SK-N-SH (cell line): Measurements from ENCODE around the gene GATA3. TPM values are rescaled to one million over a fixed set of nuclear protein-coding genes. Genes with fewer than 3 reads are reported as not detected.

ENCODE experiments used
- CTCF ChIA-PET: fragments of 300-600, 350-600 bp; formaldehyde crosslinking; extraction: SDS; loops from one replicate; lab custom pipeline; 2021; lab: Yijun Ruan, JAX
- POLR2A ChIA-PET: fragments of 350-600 bp; sonication (Branson Sonifier 250); formaldehyde crosslinking; extraction: SDS; loops from one replicate; lab custom pipeline; 2020; ENCODE audit warnings: antibody characterized with exemption, inconsistent platforms; lab: Yijun Ruan, JAX
- DNase-seq: peaks from one replicate; pipeline ENCODE4 v3.0.0; 2012
- H2AFZ ChIP-seq: fragments of 200-600 bp; sonication (generic); 2 replicates; pipeline ENCODE4 v1.8.1; 2016; ENCODE audit warnings: antibody characterized with exemption, mild to moderate bottlenecking, low read depth
- H3F3A ChIP-seq: fragments of 200-600 bp; sonication (generic); replicated peaks from 2 replicates; pipeline ENCODE3; 2016; ENCODE audit warnings: antibody characterized with exemption, mild to moderate bottlenecking; ENCODE audit not compliant: insufficient read depth
- H3K27ac ChIP-seq, 2 experiments: fragments of 200-500 bp in 1 of 2; fragments of 200-600 bp in 1 of 2; sonication (Bioruptor generic) in 1 of 2; sonication (generic), shearing (Covaris generic) in 1 of 2; 2 replicates each; pipeline versions ENCODE4 v1.5.1 to v1.6.1; 2014 to 2016; ENCODE audit warnings: low read depth in 2 of 2, inconsistent platforms in 1 of 2, low read length in 1 of 2, mild to moderate bottlenecking in 1 of 2, mixed read lengths in 1 of 2
- H3K27me3 ChIP-seq: fragments of 200-600 bp; sonication (generic), shearing (Covaris generic); 2 replicates; pipeline ENCODE4 v1.6.1; 2016; ENCODE audit warnings: mixed run types; ENCODE audit not compliant: insufficient read depth
- H3K36me3 ChIP-seq, 2 experiments: fragments of 200-500 bp in 1 of 2; fragments of 200-600 bp in 1 of 2; sonication (Bioruptor generic) in 1 of 2; sonication (generic) in 1 of 2; replicated peaks in 1 of 2; 2 replicates each; pipeline versions ENCODE3 to v1.5.1; 2014 to 2016; ENCODE audit warnings: low read length in 1 of 2, mild to moderate bottlenecking in 1 of 2; ENCODE audit not compliant: insufficient read depth in 2 of 2, control insufficient read depth in 1 of 2
- H3K4me1 ChIP-seq, 2 experiments: fragments of 200-500 bp in 1 of 2; fragments of 200-600 bp in 1 of 2; sonication (Bioruptor generic) in 1 of 2; sonication (generic), shearing (Covaris generic) in 1 of 2; 2 replicates each; pipeline versions ENCODE4 v1.5.1 to v1.6.1; 2014 to 2016; ENCODE audit warnings: low read depth in 1 of 2, low read length in 1 of 2, mixed run types in 1 of 2; ENCODE audit not compliant: insufficient read depth in 2 of 2, control insufficient read depth in 1 of 2
- H3K4me2 ChIP-seq: fragments of 200-600 bp; sonication (generic), shearing (Covaris generic); 2 replicates; pipeline ENCODE4 v1.6.1; 2017; ENCODE audit warnings: mixed run types
- H3K4me3 ChIP-seq, 2 experiments: fragments of 200-500 bp in 1 of 2; fragments of 200-600 bp in 1 of 2; sonication (Bioruptor generic) in 1 of 2; sonication (generic), shearing (Covaris generic) in 1 of 2; 2 replicates each; pipeline versions ENCODE4 v1.5.1 to v1.8.1; 2014 to 2016; ENCODE audit warnings: low read depth in 2 of 2, inconsistent platforms in 1 of 2, low read length in 1 of 2, mild to moderate bottlenecking in 1 of 2, mixed read lengths in 1 of 2, moderate library complexity in 1 of 2
- H3K79me2 ChIP-seq: fragments of 200-600 bp; sonication (generic); 2 replicates; pipeline ENCODE4 v1.8.1; 2017; ENCODE audit warnings: mild to moderate bottlenecking; ENCODE audit not compliant: insufficient read depth
- H3K9ac ChIP-seq: fragments of 200-600 bp; sonication (generic); 2 replicates; pipeline ENCODE4 v1.6.1; 2017; ENCODE audit warnings: mixed run types
- H3K9me2 ChIP-seq: fragments of 200-600 bp; sonication (generic); 2 replicates; pipeline ENCODE4 v1.6.1; 2017; ENCODE audit warnings: mixed run types
- H3K9me3 ChIP-seq: fragments of 200-600 bp; sonication (generic); 2 replicates; pipeline ENCODE4 v1.6.1; 2017; ENCODE audit warnings: mixed run types, mild to moderate bottlenecking, moderate library complexity
- H4K20me1 ChIP-seq: fragments of 200-600 bp; sonication (generic); 2 replicates; pipeline ENCODE4 v1.6.1; 2017; ENCODE audit warnings: mild to moderate bottlenecking, mixed run types; ENCODE audit not compliant: insufficient read depth
- ELF1 ChIP-seq: IDR thresholded peaks from 2 replicates; pipeline ENCODE4 v1.4.0; 2012
- EZH2phosphoT487 ChIP-seq: fragments of 200-600 bp; sonication (generic); IDR thresholded peaks from 2 replicates; pipeline ENCODE4 v1.6.1; 2017; ENCODE audit warnings: low read depth, mixed run types, mild to moderate bottlenecking, antibody characterized with exemption, moderate library complexity, borderline replicate concordance
- GATA2 ChIP-seq: sonication (generic); formaldehyde crosslinking; IDR thresholded peaks from 2 replicates; pipeline ENCODE4 v1.5.0; 2020; ENCODE audit warnings: mild to moderate bottlenecking, missing genetic modification reagents
- MEF2A ChIP-seq: IDR thresholded peaks from 2 replicates; pipeline ENCODE4 v1.4.0; 2012; ENCODE audit warnings: low read depth, borderline replicate concordance
- MXI1 ChIP-seq: IDR thresholded peaks from 2 replicates; pipeline ENCODE4 v1.6.1; 2012; ENCODE audit warnings: mild to moderate bottlenecking, low read depth, low read length, improper control_type of control experiment
- POLR2AphosphoS5 ChIP-seq: IDR thresholded peaks from 2 replicates; pipeline ENCODE4 v1.6.1; 2012; ENCODE audit warnings: low read depth, low read length
- YY1 ChIP-seq: IDR thresholded peaks from 2 replicates; pipeline ENCODE4 v1.4.0; 2012; ENCODE audit warnings: low read depth, mild to moderate bottlenecking
- WGBS: methylation state at CpG from one replicate; pipeline ENCODE4 v1.1.6; 2017; ENCODE audit warnings: low lambda C conversion rate; 5-methylcytosine and 5-hydroxymethylcytosine counted together
- polyA plus RNA-seq, 3 experiments: library from polyadenylated mRNA; depleted of rRNA; stranded (reverse); fragments of >200 nt; gene quantifications; 2 replicates each; pipeline ENCODE4 v1.2.3, GENCODE V29; 2012
- TF ChIP-seq, protein P1 (sequence below): fragments of 150-350 bp; IDR thresholded peaks from 2 replicates; pipeline ENCODE4 v1.6.1; 2017; ENCODE audit warnings: antibody characterized with exemption, low read length, low read depth, borderline replicate concordance
- TF ChIP-seq, protein P2 (sequence below): IDR thresholded peaks from 2 replicates; pipeline ENCODE4 v1.4.0; 2012; ENCODE audit warnings: low read depth, borderline replicate concordance
- TF ChIP-seq, protein P3 (sequence below): IDR thresholded peaks from 2 replicates; pipeline ENCODE4 v1.6.1; 2012; ENCODE audit warnings: mild to moderate bottlenecking, low read depth, low read length, moderate library complexity

GATA3 gene
- polyA plus RNA-seq, 1 of the 3 experiments (the other 2 are of a cell fraction): 14.3 TPM

DNA sequence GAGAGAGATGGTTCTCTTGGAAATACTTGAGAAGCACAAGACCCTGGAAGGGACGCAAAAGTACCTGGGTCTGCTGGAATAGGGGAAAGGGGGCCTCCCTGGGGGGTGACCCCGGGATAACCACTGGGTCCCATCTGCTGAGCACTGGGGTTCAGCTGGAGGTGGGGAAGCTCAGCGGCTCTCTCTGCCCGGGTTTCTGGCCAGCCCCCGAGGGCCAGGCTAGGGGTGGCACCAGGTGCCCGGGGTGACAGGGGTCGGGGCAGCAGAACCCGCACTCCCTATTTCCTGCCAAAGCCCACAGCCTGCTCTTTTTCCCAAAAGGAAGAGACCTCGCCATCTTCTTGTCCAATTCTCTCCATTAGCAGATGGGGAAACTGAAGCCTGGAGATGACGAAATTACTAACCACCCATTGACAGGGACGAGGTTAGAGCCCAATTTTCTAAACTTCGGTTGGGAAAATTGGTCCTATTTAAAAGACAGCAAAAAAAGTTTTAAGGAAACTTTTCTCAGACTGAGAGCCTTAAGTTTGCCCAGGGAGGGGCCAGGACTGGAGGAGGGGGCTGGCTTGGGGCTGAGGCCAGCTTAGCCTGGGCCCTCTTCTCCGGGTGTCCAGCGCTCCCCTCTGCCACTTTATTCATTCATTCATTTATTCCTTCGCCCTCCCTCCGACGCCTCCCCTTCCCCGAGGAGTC, 17.8 kb upstream of the GATA3 start (continued):
- TF ChIP-seq, protein P1, sequence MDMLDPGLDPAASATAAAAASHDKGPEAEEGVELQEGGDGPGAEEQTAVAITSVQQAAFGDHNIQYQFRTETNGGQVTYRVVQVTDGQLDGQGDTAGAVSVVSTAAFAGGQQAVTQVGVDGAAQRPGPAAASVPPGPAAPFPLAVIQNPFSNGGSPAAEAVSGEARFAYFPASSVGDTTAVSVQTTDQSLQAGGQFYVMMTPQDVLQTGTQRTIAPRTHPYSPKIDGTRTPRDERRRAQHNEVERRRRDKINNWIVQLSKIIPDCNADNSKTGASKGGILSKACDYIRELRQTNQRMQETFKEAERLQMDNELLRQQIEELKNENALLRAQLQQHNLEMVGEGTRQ: no peak
- TF ChIP-seq, protein P2, sequence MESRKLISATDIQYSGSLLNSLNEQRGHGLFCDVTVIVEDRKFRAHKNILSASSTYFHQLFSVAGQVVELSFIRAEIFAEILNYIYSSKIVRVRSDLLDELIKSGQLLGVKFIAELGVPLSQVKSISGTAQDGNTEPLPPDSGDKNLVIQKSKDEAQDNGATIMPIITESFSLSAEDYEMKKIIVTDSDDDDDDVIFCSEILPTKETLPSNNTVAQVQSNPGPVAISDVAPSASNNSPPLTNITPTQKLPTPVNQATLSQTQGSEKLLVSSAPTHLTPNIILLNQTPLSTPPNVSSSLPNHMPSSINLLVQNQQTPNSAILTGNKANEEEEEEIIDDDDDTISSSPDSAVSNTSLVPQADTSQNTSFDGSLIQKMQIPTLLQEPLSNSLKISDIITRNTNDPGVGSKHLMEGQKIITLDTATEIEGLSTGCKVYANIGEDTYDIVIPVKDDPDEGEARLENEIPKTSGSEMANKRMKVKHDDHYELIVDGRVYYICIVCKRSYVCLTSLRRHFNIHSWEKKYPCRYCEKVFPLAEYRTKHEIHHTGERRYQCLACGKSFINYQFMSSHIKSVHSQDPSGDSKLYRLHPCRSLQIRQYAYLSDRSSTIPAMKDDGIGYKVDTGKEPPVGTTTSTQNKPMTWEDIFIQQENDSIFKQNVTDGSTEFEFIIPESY: no peak
- no peak for TF ChIP-seq MXI1

DNA sequence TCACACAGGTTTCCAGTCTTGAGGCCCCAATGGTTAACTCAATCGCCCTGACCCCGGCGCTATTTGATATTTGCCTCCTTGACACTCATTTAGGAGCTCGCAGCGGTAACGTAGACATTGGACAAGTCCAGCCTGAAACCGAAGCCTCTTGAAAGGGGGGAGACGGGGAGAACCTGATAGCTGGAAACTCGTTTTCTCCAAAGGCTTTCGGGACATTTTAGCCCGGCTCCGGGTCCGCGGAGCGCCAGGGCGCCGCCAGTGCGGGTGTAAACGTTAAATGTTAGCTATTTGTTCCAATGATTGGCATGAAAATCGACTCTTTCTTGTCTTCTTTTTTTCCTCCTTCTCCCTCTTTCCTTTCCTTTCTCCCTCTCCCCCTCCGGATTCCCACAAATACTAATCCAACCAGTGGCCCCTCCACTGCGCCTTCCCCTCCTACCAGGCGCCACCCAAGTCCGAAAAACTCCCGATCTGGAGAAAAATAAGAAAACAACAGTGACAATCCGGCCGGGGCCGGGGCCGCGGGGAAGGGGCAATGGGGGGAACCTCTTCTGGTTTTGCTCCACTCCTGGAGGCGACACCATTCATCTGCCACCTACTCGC, 17.2 kb upstream of the GATA3 start:
- no peak overlapping the region for H3K4me2 ChIP-seq
- H3F3A ChIP-seq: no peaks in the 10 kb centered on the region

More for the DNA sequence above, 17.2 kb upstream of the GATA3 start:
- Histone ChIP-seq H3K4me1 (no peaks in the 10 kb centered on the region; a peak in 1 of 4 replicates), H3K9me2 (no peaks in the 10 kb centered on the region), H2AFZ (no peak overlapping the region), H3K4me3 (no peak overlapping the region), H3K79me2 (no peaks in the 10 kb centered on the region), H3K9me3 (no peaks in the 10 kb centered on the region), H4K20me1 (no peaks in the 10 kb centered on the region), H3K27ac (no peak overlapping the region), H3K36me3 (no peaks in the 10 kb centered on the region), H3K27me3 (no peaks in the 10 kb centered on the region), H3K9ac (no peak overlapping the region)
- CTCF ChIA-PET: no interaction called here
- DNase-seq: no peak
- WGBS: 81% methylated on average over 32 of the region's 32 CpGs
- POLR2A ChIA-PET: no interaction called here
- TF ChIP-seq EZH2phosphoT487 (no peak), MEF2A (no peak), GATA2 (no peak), ELF1 (no peak), POLR2AphosphoS5 (no peak), YY1 (no peak)
- TF ChIP-seq, protein P3, sequence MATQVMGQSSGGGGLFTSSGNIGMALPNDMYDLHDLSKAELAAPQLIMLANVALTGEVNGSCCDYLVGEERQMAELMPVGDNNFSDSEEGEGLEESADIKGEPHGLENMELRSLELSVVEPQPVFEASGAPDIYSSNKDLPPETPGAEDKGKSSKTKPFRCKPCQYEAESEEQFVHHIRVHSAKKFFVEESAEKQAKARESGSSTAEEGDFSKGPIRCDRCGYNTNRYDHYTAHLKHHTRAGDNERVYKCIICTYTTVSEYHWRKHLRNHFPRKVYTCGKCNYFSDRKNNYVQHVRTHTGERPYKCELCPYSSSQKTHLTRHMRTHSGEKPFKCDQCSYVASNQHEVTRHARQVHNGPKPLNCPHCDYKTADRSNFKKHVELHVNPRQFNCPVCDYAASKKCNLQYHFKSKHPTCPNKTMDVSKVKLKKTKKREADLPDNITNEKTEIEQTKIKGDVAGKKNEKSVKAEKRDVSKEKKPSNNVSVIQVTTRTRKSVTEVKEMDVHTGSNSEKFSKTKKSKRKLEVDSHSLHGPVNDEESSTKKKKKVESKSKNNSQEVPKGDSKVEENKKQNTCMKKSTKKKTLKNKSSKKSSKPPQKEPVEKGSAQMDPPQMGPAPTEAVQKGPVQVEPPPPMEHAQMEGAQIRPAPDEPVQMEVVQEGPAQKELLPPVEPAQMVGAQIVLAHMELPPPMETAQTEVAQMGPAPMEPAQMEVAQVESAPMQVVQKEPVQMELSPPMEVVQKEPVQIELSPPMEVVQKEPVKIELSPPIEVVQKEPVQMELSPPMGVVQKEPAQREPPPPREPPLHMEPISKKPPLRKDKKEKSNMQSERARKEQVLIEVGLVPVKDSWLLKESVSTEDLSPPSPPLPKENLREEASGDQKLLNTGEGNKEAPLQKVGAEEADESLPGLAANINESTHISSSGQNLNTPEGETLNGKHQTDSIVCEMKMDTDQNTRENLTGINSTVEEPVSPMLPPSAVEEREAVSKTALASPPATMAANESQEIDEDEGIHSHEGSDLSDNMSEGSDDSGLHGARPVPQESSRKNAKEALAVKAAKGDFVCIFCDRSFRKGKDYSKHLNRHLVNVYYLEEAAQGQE: no peak
